Uterus (tissue), 4 donors: ENCODE measurements around the gene MMP17. TPM values are rescaled to one million over a fixed set of nuclear protein-coding genes. Genes with fewer than 3 reads are reported as not detected.

Source experiments
- DNase-seq, 2 donors: peaks; one replicate each; pipeline ENCODE4 v3.0.0-alpha.2; 2019 to 2020
- H3K27ac ChIP-seq, 2 donors: fragments of 200-600 bp; sonication (generic); 1 replicate in 1 of 2; 2 replicates in 1 of 2; pipeline ENCODE4 v1.5.1; 2016 to 2018
- H3K27me3 ChIP-seq, 2 donors: fragments of 200-600 bp; sonication (generic); one replicate each; pipeline ENCODE4 v1.5.1; 2018 to 2019; ENCODE audit warnings: control low read depth in 1 of 2
- H3K36me3 ChIP-seq, 2 donors: fragments of 200-600 bp; sonication (generic); one replicate each; pipeline ENCODE4 v1.5.1; 2019; ENCODE audit warnings: control low read depth in 1 of 2
- H3K4me1 ChIP-seq, 2 donors: fragments of 200-600 bp; sonication (generic); one replicate each; pipeline ENCODE4 v1.5.1; 2018 to 2019; ENCODE audit warnings: control low read depth in 1 of 2
- H3K4me3 ChIP-seq, 2 donors: fragments of 200-600 bp; sonication (generic); 1 replicate in 1 of 2; 2 replicates in 1 of 2; pipeline ENCODE4 v1.5.1; 2018 to 2019; ENCODE audit warnings: mild to moderate bottlenecking in 1 of 2
- H3K9me3 ChIP-seq, 2 donors: fragments of 200-600 bp; sonication (generic); one replicate each; pipeline ENCODE4 v1.5.1; 2019; ENCODE audit warnings: control low read depth in 1 of 2
- POLR2A ChIP-seq, 2 donors: fragments of 450-650 bp; IDR thresholded peaks; one replicate each; pipeline ENCODE4 v1.6.1; 2016; ENCODE audit warnings: antibody characterized with exemption in 2 of 2, mild to moderate bottlenecking in 1 of 2, moderate library complexity in 1 of 2
- intact Hi-C: fragments of 100-400 bp; cut with DNase I; formaldehyde crosslinking; loops from one replicate; pipeline ENCODE4 v1.15.1; 2023; ENCODE audit warnings: low total_unique reads
- total RNA-seq, 4 donors: library from RNA; depleted of rRNA in 3 of 4; stranded (reverse); fragments of >200 nt in 3 of 4; gene quantifications; one replicate each; pipeline versions ENCODE4 v1.1.0 to v1.2.4, GENCODE V29; 2014 to 2023
- TF ChIP-seq, protein P1 (sequence below), 4 experiments: fragments of 200-600 bp in 2 of 4; fragments of 450-650 bp in 2 of 4; sonication (generic) in 2 of 4; IDR thresholded peaks; one replicate each; pipeline ENCODE4 v1.5.1; 2016 to 2019; ENCODE audit warnings: antibody characterized with exemption in 4 of 4, mild to moderate bottlenecking in 2 of 4, moderate library complexity in 1 of 4
- donor health status: DM: yes; HTN: yes; CAD: no.

Gene MMP17
- total RNA-seq, 4 donors from 2014 or later = 0.26 to 17.4 (median 5.0) TPM

DNA sequence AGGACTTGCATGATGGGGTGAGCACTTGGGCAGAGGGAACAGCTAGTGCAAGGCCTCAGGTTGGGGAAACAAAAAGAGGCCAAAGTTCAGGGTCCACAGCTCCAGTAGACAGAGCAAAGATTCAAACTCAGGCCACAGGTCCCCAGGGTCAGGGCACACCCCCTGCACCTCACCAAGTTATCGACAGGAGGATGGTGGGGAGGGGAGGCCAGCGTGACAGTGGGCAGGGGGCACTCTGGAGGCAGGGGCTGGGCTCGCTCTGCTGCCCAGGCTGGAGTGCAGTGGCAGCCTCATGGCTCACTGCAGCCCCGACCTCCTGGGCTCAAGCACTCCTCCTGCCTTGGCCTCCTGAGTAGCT lies 33.9 kb downstream of the MMP17 start:
- Histone ChIP-seq H3K4me3 (no peak overlapping the region), H3K9me3 (no peaks in the 10 kb centered on the region)
- intact Hi-C loops = no loop called here

GRCh38 chr12:131862600-131862993 lies 34.4 kb downstream of the MMP17 start:
- H3K36me3 ChIP-seq = no peaks in the 10 kb centered on the region
- DNase-seq = no peak
- H3K4me1 ChIP-seq = no peaks in the 10 kb centered on the region
- intact Hi-C loops = no loop called here
- TF ChIP-seq, protein P1, sequence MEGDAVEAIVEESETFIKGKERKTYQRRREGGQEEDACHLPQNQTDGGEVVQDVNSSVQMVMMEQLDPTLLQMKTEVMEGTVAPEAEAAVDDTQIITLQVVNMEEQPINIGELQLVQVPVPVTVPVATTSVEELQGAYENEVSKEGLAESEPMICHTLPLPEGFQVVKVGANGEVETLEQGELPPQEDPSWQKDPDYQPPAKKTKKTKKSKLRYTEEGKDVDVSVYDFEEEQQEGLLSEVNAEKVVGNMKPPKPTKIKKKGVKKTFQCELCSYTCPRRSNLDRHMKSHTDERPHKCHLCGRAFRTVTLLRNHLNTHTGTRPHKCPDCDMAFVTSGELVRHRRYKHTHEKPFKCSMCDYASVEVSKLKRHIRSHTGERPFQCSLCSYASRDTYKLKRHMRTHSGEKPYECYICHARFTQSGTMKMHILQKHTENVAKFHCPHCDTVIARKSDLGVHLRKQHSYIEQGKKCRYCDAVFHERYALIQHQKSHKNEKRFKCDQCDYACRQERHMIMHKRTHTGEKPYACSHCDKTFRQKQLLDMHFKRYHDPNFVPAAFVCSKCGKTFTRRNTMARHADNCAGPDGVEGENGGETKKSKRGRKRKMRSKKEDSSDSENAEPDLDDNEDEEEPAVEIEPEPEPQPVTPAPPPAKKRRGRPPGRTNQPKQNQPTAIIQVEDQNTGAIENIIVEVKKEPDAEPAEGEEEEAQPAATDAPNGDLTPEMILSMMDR (IDR thresholded peaks at IDR 0.05) = no peak
- TF ChIP-seq POLR2A (IDR thresholded peaks at IDR 0.05) = no peak
- H3K27ac ChIP-seq = no peak overlapping the region
- no peaks in the 10 kb centered on the region for H3K27me3 ChIP-seq
- no peaks in the 10 kb centered on the region for H3K9me3 ChIP-seq
- H3K4me3 ChIP-seq = no peak overlapping the region

More for the DNA sequence above, 33.9 kb downstream of the MMP17 start:
- Histone ChIP-seq H3K27ac (no peak overlapping the region), H3K36me3 (no peaks in the 10 kb centered on the region), H3K27me3 (no peaks in the 10 kb centered on the region), H3K4me1 (no peaks in the 10 kb centered on the region)
- TF ChIP-seq POLR2A (IDR thresholded peaks at IDR 0.05) = no peak
- TF ChIP-seq, protein P1 (IDR thresholded peaks at IDR 0.05) = no peak
- DNase-seq = no peak

GRCh38 chr12:131862994-131863710 lies 35.0 kb downstream of the MMP17 start:
- H3K27ac ChIP-seq = no peak overlapping the region
- H3K4me3 ChIP-seq = no peak overlapping the region
- DNase-seq = no peak
- no peaks in the 10 kb centered on the region for H3K27me3 ChIP-seq
- no peaks in the 10 kb centered on the region for H3K36me3 ChIP-seq
- intact Hi-C loops = no loop called here
- no peaks in the 10 kb centered on the region for H3K9me3 ChIP-seq
- TF ChIP-seq POLR2A (IDR thresholded peaks at IDR 0.05) = no peak
- TF ChIP-seq, protein P1 (IDR thresholded peaks at IDR 0.05) = no peak
- H3K4me1 ChIP-seq = no peaks in the 10 kb centered on the region

DNA sequence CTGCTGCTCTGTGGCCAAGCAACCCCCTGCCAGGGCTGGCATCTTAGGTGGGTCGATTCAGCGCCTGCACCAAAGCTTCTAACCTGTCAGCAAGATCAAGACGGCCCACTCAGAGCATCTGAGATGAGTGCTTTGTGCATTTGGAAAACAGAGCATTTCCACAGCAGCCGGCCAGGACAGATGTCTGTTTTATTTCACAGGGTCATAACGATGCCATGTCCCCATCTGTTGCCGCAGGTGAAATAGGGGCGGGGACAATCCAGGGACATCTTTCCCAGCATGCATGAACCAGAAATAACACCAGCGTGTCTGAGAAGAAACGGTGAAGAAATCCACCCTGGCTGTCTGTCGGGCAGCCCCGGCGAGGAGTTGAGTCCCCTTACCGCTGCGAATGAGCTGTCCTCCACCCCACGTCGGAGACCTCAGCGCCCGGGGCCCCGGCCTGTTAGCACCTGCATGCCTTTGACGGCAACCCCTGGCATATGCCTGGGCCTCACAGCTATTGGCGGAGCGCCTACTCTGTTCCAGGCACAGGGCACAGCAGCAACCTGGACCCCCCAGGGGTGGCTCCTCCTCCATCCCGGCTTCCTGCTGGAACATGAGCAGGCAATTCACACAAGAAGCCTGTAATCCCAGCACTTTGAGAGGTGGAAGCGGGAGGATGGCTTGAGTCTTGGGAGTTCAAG lies 35.7 kb downstream of the MMP17 start:
- no peaks in the 10 kb centered on the region for H3K27me3 ChIP-seq
- no peaks in the 10 kb centered on the region for H3K9me3 ChIP-seq
- TF ChIP-seq, protein P1 (IDR thresholded peaks at IDR 0.05) = no peak
- no peak for TF ChIP-seq POLR2A (IDR thresholded peaks at IDR 0.05)
- intact Hi-C loops = no loop called here
- no peaks in the 10 kb centered on the region for H3K36me3 ChIP-seq
- no peak for DNase-seq
- H3K4me3 ChIP-seq = no peak overlapping the region
- H3K4me1 ChIP-seq = no peaks in the 10 kb centered on the region
- H3K27ac ChIP-seq = no peak overlapping the region

GRCh38 chr12:131864469-131864868 lies 36.3 kb downstream of the MMP17 start:
- H3K36me3 ChIP-seq = no peaks in the 10 kb centered on the region
- no peaks in the 10 kb centered on the region for H3K4me1 ChIP-seq
- no peak overlapping the region for H3K4me3 ChIP-seq
- H3K9me3 ChIP-seq = no peaks in the 10 kb centered on the region
- DNase-seq = no peak
- TF ChIP-seq, protein P1 (IDR thresholded peaks at IDR 0.05) = no peak
- TF ChIP-seq POLR2A (IDR thresholded peaks at IDR 0.05) = no peak
- H3K27me3 ChIP-seq = no peaks in the 10 kb centered on the region
- intact Hi-C loops = no loop called here
- no peak overlapping the region for H3K27ac ChIP-seq
